SK-N-SH (cell line): Measurements from ENCODE around the gene F5.

Source experiments
- JUND ChIP-seq: IDR thresholded peaks from 2 replicates; pipeline ENCODE4 v1.4.0; 2012
- TF ChIP-seq, protein P1 (sequence below): fragments of 200-600 bp; sonication (generic); IDR thresholded peaks from 2 replicates; pipeline ENCODE4 v1.6.1; 2017; ENCODE audit warnings: antibody characterized with exemption, mild to moderate bottlenecking, moderate library complexity

DNA sequence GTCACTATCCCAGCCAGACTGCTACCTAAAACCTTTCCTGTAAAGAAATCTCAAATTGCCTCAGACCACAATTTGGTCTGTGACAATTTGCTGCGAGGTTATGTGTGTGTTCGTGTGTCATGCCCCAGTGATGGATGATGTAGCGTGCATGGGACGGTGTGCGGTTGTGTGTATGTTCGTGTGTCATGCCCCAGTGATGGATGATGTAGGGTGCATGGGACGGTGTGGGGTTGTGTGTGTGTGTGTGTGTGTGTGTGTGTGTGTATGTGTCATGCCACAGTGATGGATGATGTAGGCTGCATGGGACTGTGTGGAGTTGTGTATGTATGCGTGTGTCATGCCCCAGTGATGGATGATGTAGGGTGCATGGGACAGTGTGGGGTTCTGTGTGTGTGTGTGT lies 34.3 kb upstream of the F5 start:
- TF ChIP-seq, protein P1, sequence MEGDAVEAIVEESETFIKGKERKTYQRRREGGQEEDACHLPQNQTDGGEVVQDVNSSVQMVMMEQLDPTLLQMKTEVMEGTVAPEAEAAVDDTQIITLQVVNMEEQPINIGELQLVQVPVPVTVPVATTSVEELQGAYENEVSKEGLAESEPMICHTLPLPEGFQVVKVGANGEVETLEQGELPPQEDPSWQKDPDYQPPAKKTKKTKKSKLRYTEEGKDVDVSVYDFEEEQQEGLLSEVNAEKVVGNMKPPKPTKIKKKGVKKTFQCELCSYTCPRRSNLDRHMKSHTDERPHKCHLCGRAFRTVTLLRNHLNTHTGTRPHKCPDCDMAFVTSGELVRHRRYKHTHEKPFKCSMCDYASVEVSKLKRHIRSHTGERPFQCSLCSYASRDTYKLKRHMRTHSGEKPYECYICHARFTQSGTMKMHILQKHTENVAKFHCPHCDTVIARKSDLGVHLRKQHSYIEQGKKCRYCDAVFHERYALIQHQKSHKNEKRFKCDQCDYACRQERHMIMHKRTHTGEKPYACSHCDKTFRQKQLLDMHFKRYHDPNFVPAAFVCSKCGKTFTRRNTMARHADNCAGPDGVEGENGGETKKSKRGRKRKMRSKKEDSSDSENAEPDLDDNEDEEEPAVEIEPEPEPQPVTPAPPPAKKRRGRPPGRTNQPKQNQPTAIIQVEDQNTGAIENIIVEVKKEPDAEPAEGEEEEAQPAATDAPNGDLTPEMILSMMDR: no peak
- no peak for TF ChIP-seq JUND
